HG03571 (cell line): ENCODE measurements around the gene METTL21A.

Experiments
- ATAC-seq: cut with Tn5 transposase; IDR thresholded peaks from one replicate; pipeline ENCODE4 v1.9.1; 2021; ENCODE audit not compliant: unreplicated experiment

METTL21A gene

GRCh38 chr2:207565736-207566500 lies 59.3 kb downstream of the METTL21A start:
- ATAC-seq: no peak
